GM12872 (cell line): ENCODE data around the gene BTD.

Experiments
- CTCF ChIP-seq: IDR thresholded peaks from 3 replicates; pipeline ENCODE4 v1.5.1; 2011; ENCODE audit warnings: low read depth, mild to moderate bottlenecking, low read length, moderate library complexity; ENCODE audit not compliant: insufficient read depth

BTD gene

GRCh38 chr3:15563190-15563589, 38.4 kb upstream of the BTD start:
- no peak for TF ChIP-seq CTCF

GRCh38 chr3:15572138-15572537, 29.4 kb upstream of the BTD start:
- TF ChIP-seq CTCF, result no peak

- no peak for TF ChIP-seq CTCF
These were observed 26.1 kb upstream of the BTD start for GRCh38 chr3:15575446-15575845.

- TF ChIP-seq CTCF, result no peak
These were observed 25.1 kb upstream of the BTD start for GRCh38 chr3:15576475-15576874.

GRCh38 chr3:15578289-15578867, 23.2 kb upstream of the BTD start:
- no peak for TF ChIP-seq CTCF

GRCh38 chr3:15579051-15579450, 22.5 kb upstream of the BTD start:
- no peak for TF ChIP-seq CTCF

- no peak for TF ChIP-seq CTCF
These were observed 19.8 kb upstream of the BTD start for GRCh38 chr3:15581471-15582394.
